NCI-H1048 (cell line): ENCODE results near the gene AEBP1.
"Not testable (repeated sequence)": the region's sequence is repeated elsewhere in the genome, so short reads cannot be mapped to it uniquely, and the experiment has no call there.

ENCODE experiments used
- DNase-seq: peaks from one replicate; lab custom pipeline; 2025; lab: John Stamatoyannopoulos, UW

AEBP1 gene

DNA sequence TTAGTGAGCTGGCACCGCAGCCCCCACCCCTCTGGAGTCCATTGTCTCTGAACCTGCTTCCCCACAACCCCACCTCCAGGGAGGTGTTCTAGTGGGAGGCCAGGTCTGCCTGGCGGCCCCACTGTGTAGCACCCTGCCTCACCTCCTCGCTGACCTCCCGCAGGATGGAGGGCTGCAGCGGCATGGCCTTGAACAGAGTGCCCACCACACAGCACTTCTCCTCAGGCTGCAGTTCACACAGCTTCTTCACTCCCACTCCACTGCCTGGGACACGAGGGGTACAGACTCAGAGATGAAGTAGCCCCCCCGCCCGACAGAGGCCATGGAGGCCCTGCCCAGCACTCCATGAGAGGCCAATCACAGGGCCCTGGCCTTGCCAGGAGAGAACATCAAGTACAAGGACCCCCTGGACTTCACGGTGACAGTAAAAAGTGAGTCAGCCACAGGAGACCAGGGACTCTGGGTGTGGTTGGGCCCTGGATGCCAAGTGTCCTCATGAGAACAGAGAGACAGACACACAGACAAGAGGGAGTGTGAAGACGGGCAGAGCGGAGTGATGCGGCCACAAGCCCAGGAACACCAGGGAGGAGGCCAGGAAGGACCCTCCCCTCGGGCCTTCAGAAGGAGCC lies 13.8 kb downstream of the AEBP1 start:
- DNase-seq = no peak

DNA sequence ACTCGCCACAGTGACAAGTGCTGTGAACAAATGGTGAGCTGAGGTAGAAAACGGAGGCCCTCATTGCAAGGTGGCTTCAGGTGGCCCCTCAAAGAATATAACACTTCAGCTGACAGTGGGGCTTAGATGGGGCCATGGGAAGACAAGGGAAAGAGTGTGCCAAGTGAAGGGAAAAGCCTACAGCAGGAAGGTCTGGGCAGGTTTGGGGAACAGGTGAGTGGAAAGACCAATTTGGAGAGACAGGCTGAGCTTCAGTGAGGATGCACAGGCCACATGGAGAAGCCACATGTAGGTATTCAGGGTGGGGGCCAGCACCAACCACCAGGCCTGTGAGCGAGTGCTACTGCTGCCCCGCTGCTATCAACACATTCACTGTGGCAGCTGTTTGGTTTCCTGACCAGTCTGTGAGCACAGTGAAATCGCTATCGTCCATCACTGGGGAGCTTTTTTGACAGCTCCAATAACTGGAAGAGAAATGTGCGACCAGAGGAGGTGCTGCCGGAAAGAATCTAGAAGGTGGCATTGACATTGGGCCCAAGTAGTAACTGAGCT lies 15.8 kb downstream of the AEBP1 start:
- no peak for DNase-seq

DNA sequence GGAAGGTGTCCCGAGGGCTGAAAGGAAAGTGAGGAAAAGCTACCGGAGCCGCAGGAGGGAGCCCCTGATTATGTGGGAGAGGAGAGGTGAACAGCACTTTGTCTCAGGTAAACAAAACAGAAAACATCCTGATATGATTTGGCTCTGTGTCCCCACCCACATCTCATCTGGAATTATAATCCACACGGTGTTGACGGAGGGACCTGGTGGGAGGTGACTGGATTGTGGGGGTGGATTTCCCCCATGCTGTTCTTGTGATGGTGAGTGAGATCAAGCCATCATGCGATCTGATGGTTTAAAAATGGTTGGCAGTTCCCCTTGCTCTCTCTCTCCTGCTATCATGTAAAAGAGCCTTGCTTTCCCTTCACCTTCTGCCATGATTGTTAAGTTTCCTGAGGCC lies 16.2 kb downstream of the AEBP1 start:
- DNase-seq = no peak

DNA sequence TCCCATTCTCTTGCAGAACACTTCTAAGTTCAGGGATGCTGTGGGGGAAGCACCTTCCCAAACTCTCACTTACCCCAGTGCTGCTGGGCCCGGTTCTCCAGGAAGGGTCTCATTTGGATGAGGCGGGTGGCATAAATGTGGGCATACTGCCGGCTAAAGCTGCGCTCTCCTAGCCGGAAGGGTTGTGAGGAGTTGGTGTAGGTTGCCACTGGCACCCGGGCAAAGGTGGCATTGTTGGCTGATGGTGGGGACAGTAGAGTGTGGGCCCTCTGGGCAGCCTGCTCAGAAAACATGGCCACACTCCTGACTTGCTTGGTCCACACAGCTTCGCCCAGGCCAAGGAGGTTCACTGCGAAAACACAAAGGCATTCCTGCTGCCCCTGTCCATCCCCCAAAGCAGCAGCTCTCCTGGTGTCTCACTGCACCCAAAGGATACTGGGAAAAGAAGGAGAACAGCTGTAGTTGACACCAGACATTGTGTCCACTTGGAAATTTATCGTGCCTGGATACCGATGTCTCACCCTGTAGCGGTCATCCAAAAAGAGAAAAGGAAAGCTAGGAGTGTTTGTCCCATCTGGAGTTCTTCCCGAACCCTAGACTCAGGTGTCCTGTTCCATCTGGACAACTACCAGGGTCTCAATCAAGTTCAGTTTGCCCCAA lies 17.7 kb downstream of the AEBP1 start:
- no peak for DNase-seq

DNA sequence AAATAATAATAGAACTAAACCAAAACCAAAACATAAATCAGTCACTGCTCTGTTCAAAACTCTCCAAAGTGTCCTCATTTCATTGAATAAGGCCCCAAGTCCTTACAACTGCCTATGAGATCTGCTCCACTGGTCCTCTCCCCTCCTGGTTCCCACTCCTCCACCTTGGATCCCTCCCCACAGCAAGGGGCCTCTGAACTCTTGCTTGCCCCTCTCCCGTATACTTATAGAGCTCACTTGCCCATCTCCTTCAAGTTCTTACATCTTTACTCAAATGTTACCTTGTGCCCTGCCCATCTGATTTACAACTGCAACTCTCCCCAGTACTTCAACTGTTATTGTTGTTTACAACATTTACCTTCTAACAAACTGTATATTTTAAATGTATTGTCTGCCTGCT lies 18.4 kb downstream of the AEBP1 start:
- DNase-seq = no peak

DNA sequence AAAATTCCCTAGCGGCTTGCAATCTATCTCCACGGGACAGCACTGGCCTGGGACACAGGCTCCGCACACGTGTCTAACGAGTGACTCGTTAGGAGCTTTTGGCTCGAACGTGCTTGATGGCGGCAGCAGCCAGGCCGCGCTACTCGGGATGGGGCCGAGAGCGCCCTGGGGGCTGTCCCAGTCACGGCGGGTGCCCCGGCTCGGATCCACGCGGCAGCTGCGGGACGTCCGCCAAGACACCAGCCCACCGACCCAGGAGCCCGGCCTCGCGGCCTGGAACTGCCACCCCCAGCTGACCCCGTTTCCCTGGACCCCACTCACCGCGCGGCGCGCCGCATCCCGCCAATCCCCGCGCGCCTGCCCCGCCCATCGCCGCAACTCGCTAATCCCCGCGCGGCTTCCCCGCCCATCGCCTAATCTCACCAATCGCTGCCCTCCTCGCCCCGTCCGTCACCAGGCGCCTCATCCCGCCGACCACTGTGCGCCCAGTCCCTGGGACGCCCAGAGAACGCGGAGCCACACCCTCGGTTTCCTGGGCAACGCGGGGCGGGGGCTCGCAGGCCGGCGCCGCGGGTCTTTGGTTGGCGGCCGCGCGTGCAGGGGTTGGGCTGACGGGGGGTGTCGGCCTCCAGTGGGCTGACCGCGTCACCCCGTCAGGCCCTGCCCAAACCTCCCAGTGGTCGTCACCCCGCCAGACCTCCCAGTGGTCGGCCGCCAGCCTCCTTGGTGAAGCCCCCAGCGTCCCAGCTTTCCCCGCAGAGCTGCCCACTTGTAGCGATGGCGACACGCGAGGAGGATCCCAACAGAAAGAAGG lies 19.3 kb downstream of the AEBP1 start, which contains the start of gene POLD2:
Gene POLD2 (minus strand): TSS at position 359 of the 814 bp plus-strand sequence. CDS start 1,495 bp downstream, outside the sequence.
- peak; percentile 95 for DNase-seq

DNA sequence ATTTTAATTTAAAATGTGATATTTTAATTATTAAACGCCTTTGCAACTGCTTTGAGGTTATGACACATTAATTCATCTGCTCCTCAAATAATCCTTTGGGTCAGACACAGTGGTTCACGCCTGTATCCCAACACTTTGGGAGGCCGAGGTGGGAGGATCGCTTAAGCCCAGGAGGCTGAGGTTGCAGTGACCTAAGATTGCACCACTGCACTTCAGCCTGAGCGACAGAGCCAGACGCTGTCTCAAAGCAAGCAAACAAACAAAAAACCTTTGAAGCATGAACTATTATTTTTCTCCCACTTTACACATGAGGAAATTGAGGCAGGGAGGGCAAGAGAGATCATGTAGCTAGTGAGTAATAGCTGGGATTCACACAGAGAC lies 20.7 kb downstream of the AEBP1 start:
- no peak for DNase-seq

DNA sequence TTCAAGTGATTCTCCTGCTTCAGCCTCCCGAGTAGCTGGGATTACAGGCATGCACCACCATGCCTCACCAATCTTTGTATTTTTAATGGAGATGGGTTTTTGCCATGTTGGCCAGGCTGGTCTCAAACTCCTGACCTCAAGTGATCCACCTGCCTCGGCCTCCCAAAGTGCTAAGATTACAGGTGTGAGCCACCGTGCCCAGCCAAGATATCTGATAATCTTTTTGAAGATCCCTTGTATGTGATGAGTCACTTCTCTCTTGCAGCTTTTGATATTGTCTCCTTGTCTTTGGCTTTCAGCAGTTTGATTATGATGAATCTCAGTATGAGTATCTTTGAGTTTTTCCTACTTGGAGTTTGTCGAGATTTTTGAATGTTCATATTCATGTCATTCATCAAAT lies 22.4 kb downstream of the AEBP1 start:
- not testable (repeated sequence) for DNase-seq

DNA sequence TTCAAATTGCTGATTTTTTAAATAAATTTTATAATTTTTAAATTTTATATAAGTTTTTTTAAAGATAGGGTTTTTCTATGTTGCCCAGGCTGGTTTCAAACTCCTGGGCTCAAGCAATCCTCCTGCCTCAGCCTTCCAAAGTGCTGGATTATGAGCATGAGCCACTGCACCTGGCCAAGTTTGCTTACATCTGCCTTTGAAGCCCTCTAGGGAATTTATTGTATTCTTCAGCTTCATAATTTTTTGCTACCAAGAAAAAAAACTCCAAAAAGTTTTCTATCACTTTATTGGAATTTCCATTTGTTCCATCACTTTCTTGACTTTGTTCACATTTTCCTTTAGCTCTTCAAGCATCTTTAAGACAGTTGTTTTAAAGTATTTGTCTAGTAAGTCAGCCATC lies 23.0 kb downstream of the AEBP1 start:
- DNase-seq = no peak

DNA sequence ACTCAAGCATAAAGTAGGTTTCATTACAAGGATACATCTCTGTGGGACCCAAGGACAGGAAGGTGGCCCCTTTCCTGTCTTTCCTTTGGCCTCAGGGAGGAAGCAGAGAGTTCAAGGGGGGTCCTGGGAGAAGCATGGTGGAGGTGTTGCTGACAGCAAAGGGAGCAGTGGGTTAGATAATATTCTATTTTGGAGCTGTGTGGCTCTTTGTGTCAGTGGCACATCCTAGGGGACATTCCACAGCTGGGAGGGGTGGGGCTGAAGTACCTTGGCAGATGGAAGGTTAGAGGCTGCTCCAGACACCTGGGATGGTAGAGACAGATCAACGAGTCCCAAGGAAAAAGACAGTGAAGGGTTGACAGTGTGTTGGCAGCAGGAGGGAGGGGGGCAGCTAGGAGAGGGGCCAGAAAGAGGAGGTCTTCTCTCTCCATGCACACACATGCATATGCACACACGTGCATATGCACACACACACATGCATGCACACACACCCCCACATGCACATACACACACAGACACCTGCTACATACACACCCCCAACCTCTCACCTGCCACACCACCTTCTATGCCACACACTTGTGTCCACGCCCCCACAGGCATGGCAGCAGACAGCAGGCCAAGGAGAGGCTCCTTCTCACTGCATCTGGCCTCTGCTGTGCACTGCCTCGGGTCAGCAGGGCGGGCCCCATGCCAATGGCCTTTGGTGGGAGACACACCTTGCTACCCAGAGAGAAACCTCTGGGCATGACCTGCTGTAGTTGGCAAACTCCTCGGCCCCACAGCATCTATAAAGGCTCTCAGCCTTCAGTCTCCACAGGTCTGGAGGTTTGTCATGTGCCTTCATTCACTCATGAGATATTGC lies 24.8 kb downstream of the AEBP1 start:
- DNase-seq = no peak

DNA sequence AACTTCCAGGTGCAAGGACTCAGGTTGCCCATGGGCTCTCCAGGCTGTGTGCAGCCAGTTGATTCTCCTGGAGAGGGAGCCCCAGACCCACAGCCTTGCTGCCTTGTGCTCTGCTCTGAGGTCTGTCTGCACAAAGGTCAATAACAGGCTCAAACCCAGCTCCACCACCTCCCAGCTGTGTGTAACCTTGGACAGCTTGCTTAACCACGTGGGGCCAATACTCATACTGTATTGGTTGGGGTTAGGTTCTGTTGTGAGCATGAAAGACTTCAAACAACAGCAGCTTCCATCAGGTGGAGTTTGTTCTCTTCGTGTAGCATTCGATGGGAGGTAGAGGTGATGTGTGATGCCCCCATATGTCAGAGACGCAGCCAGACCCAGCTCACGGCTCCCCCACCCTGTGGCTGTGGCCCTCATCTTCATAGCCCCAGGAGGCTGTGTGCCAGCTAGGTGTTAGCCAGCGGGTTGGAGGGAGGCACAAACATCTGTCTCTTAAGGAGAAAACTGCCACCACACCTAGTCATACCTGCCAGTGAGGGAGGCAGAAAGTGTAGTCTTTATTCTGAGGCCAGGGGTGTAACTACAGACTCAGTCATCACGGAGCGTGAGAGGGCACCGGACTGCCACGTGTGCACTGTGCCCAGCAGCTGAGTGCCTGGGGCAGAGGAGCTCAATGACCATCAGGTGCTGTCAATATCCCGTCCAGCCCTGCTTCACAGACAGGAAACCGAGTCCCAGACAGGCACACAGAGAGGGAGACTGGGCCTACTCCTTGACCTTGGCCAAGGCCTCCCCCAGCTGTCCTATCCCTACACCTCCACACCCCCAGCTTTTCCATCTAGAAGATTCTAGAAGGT lies 27.3 kb downstream of the AEBP1 start:
- no peak for DNase-seq

DNA sequence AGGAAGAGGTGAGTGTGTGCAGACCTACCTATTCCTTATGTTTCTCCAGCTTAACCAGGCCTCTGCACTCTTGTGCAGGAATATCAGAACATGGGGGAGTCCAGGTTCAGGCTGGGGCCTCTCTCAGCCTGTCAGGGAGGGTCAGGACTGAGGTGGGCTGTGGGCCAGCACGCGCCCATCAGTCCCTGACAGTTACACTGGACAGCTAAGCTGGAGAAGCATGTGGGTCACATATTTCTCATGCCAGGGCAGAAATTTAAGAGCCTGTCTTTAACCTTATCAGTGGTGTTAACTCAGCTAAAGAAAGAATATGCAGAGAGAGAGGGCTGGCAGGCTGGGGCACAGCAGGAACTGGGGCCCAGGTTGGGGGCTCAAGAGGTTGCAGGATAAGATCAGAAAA lies 27.9 kb downstream of the AEBP1 start:
- no peak for DNase-seq

DNA sequence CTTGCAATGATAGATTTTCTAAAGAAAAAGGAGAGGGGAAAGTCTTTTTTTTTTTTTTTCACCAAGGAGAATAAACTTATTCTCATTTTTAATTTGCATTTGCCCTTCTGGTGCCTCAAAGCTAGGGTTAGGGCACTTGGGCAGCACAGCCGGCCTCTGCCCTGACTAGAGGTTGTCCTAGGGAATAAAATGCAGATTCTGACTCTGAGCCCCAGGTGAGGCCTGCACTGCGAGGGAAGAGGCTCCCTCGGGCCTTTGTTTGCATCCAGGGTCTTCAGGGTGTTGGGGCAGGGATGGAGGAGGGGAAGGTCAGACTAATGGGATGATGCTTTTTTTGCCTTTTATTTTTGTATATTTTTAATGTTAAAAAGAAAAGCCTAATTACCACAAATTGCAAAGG lies 29.1 kb downstream of the AEBP1 start:
- DNase-seq = no peak

DNA sequence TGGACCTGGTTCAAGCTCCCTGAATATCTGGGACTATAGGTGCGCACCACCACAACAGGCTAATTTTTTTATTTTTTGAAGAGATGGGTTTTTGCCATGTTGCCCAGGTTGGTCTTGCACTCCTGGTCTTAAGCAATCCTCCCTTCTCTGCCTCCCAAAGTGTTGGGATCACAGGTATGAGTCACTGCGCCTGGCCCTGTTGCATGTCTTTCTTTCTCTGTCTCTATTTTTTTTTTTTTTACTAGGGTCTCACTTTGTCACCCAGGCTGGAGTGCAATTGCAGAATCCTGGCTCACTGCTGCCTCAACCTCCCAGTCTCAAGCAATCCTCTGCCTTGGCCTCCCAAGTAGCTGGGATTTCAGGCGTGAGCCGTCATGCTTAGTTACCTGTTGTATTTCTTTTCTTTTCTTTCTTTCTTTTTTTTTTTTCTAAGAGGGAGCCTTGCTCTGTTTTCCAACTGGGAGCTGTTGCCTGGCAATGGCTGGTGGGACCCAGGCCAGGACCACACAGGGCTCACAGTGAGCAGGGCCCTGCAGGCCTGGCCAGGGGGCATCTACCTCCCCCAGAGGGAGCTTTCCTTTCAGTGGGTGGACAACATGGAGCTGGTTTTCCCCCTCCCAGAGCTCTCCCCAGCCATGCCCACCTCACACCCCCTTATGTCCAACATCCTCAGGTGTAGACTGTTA lies 30.9 kb downstream of the AEBP1 start:
- DNase-seq = no peak

DNA sequence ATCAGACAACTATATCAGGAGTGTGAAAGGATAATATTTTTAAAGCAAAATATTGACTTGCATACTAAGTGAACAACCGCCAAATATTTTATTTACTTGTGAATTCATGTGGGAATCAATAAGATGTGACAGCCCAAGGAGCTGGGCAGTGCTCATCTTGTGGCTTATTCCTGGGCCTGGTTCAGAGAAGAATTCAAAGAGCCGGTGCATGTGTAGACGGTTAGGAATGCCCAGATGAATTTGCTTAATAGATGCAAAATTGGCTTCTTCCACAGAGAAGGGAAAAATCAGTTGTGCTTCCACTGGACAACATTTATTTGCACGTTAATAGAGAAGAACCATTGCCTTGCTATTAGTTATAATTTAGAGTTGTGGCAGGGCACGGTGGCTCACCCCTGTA lies 32.6 kb downstream of the AEBP1 start:
- DNase-seq = no peak

DNA sequence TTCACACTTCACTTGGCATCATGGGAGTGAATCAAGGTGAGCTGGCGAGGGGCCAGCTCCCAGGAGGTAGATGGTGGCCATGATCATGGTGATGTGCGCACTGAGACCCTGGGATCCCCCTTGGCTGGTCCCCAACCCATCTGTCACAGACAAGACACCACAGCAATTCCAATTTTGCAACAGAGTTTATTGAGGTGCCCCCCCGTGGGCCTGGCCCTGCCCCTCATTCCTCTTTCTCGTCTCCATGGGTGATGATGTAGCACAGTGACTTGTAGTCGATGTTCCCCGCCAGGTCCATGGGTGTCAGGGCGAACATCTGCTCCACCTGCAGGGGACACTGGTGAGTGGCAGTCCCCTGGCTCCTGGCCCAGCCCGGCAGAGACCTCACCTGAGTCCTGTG lies 34.6 kb downstream of the AEBP1 start:
- DNase-seq = no peak

DNA sequence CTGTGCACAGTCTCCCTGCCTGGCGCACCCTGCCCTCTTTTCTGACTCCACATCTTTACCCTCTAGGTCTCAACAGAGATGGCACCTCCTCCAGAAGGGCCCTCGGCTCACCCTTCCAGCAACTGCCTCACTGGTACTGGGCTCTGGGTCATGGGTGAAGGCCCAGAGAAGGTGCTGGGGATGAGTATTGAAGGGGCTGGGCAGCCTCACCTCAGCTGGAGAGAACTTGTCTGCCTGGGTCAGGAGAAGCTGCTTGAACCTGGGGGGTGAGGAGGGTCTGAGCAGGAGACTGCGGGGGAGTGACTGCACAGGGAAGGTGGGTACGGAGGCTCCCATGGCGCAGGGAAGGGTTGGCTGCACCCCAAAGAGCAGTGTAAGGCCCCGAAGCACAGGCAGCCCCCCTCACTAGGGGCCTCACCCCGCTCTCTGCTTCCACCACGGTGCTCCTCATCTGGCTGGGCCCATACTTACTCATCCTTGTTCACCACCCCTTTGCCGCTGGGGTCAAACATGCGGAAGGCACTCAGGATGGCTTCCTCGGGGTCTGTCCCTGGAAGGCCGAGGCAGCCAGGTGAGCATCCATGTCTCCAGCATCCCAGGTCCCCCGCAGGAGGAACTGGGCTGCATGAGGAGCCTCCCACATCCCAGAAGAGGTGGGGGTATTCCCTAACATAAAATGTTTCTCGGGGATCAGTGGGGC lies 35.3 kb downstream of the AEBP1 start:
- no peak for DNase-seq

DNA sequence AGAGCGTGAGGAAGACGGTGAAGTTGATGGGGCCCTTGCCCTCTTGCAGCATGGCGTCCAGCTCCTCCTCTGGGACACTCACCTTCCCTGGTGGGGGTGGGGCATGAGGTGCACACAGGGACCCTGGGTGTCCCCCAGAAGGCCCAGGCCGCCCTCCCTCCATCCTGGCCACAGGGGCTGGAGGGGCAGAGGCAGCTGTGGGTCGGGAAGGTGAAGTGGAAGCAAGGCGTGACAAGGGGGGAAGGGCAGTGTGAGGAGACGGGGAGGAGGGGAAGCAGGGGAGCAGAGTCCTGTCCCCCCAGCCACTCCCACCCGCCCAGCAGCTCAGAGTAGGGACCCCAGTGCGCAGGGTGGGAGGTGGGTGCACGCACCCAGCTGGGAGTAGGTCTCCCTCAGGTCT lies 36.2 kb downstream of the AEBP1 start:
- DNase-seq = no peak

DNA sequence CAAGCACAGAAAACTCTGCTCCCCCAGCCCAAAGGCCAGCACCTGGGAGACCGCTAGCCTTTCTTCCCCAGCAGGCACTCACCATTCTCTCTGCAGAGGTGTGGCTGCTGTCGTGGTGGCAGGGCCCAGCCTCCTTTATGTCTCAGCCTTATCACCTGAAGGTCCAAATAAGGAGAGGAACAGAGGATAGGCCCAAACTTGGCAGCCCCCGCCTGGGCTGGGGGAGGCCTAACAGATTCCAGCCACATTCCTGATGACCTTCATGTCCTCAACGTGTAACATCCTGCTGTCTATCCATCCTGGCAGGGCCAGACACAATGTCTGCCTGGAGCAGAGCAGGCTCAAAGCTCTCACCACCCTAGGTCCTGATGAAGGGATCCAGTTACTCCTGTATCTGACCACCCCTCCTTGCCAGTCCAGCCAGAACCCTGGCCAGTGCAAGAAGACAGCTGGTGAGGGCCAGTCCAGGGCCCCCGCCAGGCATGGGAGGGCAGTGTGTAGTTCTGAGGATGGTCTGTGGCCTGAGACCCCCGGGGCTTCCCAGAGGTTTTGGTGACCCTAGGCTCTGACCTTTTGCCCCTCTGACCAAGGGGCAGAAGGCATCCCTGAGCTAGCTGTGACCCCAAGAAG lies 37.2 kb downstream of the AEBP1 start, which contains the start of gene MYL7:
Gene MYL7 (minus strand): TSS at position 112 of the 630 bp plus-strand sequence. CDS start 27 bp downstream, at position 85.
- no peak for DNase-seq
